Myocyte (in vitro differentiated cells): ENCODE results near the gene FAHD2B. TPM values are rescaled to one million over a fixed set of nuclear protein-coding genes. Genes with fewer than 3 reads are reported as not detected.
"Not testable (repeated sequence)": the region's sequence is repeated elsewhere in the genome, so short reads cannot be mapped to it uniquely, and the experiment has no call there.

ENCODE experiments used
- DNase-seq: peaks from one replicate; pipeline ENCODE4 v3.0.0-alpha.2; 2012; ENCODE audit warnings: low read depth
- total RNA-seq: library from RNA; depleted of rRNA; stranded (reverse); fragments of >200 nt; gene quantifications from 2 replicates; pipeline ENCODE4 v1.2.3, GENCODE V29; 2014

Gene FAHD2B
- total RNA-seq, 1 donor from 2014 or later, result 1.3 TPM

DNA sequence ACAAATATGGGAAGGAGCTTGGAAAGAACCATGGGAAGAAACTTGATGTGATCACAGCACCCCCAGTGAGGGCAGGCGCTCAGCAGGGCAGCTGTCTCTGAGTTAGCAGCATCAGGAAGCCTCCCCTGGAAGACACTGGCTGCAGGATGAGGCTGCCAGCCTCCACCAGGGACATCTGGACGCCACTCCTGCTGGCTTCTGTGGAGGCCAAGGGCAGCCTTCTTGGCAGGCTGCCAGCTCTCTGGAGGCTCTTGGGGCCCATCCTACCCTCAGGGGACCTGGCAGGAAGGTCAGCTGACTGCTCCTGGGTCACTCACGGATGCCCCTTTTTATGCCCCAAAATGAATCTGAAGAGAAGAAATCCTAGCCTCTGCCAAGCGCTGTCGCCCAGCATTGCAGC is 26.0 kb downstream of the FAHD2B start:
- not testable (repeated sequence) for DNase-seq

DNA sequence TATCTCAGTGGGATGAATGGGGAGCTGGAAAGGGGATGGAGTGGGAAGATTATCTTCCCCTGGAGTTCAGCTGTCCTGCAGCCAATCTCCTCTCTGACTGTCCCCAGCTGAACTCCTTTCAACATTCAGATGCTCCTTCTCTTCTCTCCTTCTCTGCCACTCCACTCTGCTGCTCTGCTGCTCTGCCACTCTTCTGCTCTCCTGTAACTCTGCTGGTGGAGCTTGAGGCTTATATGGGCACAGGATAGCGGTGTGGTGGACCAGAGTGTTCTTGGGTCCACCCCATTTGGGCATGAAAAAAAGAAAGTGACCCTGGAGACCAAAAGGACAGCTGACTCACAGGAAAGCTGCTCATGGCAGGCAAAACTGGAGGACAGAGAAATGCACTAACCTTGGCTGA is 26.6 kb downstream of the FAHD2B start:
- no peak for DNase-seq

DNA sequence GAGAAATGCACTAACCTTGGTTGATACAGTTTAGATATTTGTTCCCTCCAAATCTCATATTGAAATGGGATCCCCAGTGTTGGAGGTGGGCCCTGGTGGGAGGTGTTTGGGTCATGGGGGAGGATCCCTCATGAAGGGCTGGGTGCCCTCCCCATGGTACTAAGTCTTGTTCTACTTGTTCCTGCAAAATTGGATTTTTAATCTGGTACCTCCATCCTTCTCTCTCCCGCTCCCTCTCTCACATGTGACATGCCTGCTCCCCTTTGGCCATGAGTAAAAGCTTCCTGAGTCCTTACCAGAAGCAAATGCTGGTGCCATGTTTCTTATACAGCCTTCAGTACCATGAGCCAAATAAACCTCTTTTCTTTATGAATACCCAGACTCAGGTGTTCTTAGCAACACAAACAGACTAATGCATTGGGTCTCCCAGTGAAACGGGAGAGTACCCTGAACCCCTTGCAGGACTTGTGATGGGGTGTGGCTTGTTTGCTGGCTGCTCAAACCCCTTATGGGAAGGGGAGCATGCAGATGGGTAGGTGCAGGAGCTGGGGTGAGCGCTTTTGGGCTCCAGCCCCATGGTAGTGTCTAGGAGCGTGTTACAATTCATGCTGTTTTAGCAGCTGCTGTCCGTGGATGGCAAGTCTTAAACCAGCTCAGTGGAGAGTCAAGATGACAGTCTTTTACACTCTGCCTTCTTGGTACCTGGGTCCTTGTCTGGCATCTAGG is 27.2 kb downstream of the FAHD2B start:
- DNase-seq, result no peak

DNA sequence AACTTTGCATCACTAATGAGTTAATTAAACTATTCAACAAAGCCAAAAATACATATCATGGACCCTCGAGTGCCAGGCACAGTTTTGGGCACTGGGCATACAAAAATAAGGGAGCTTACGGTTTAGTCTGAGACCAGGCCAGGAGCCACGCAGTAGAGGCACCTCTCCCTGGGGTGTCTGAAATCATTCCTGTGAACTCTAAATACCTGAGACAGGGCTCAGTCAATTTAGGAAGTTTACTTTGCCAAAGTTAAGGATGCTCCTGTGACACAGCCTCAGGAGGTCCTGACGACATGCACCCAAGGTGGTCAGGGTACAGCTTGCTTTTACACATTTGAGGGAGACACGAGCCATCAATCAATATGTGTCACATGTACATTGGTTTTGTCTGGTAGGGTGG is 28.7 kb downstream of the FAHD2B start:
- not testable (repeated sequence) for DNase-seq

DNA sequence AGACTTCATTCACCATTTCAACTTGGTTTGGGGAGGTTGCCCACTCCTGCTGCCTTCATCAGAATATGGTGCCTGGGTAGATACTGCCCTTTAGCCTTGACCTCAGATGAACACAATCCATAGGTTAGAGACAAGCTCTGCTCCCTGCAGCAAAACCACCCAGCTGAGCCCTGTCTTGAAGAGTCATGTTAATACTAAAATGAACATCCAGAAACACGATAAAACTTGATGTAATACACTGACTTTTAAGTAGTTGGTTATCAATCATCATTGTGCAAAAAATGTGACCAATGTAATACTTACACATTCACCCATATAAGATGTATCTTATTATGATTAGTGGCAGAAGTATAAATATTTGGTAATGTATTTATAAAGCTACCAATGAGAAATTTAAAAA is 32.7 kb downstream of the FAHD2B start:
- DNase-seq, result not testable (repeated sequence)

DNA sequence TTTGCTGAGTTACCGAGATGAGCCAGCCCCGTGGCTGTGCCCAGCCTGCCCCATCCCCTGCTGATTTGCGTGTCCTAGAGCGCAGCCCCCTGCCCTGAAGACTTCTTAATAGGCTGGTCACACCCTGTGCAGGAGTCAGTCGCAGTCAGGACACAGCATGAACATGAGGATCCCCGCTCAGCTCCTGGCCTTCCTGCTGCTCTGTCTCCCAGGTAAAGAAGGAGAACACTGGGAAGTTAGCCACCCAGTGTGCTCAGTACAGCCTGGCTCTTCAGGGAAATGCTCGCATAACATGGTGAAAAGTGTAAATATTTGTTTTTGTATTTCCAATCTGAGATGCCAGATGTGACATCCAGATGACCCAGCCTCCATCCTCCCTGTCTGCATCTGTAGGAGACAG is 34.9 kb downstream of the FAHD2B start:
- not testable (repeated sequence) for DNase-seq

DNA sequence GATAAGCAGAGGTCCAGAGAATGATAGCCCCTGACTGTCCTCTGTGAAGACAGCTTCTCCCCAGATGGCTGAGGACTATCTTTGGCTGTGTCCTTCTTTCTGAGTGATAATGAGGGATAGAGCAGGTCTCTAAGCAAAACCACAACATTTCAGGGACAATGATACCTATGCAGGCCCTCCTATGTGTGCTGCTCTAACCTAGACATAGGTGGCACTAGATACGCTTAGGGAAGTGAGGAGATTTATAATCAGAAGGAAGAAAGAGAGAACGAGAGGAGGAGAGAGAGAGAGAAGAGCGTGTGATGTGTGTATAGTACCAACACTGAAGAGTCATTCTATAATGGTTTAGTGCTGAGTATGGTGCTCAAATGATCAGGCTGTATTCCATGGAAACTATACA is 38.5 kb downstream of the FAHD2B start:
- DNase-seq, result not testable (repeated sequence)

DNA sequence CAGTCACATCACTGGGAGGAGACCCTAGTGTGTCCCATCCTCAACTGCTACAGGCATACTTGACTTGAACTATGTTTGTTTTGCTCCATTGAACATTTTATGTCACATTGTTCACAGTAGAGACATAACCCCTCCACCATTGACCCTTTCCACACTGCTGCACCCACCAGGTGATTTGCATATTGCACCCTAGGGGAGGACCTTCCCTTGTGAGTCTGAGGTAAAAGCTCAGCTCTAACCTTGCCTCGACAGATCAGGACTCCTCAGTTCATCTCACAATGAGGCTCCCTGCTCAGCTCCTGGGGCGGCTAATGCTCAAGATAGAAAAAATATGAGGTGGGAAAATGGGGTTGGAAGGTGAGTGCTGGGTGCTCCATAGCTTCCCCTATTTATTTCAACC is 44.6 kb downstream of the FAHD2B start:
- not testable (repeated sequence) for DNase-seq

GRCh38 chr2:97048448-97048847 is 46.2 kb downstream of the FAHD2B start:
- not testable (repeated sequence) for DNase-seq

- DNase-seq, result not testable (repeated sequence)
These were observed 48.0 kb downstream of the FAHD2B start for GRCh38 chr2:97046676-97047075.

GRCh38 chr2:97045895-97046499 is 48.7 kb downstream of the FAHD2B start:
- DNase-seq, result not testable (repeated sequence)

Other genes with a start within 250 kb of the FAHD2B start
- gene ANKRD39, start 236.9 kb downstream of the FAHD2B start, total RNA-seq, result 10.5 and 15.6 TPM in 2 replicates
- gene SEMA4C, start 224.8 kb downstream of the FAHD2B start, total RNA-seq, result 74.5 and 88.9 TPM in 2 replicates
- gene FAM178B, start 108.3 kb downstream of the FAHD2B start, total RNA-seq, result 2.1 and 2.7 TPM in 2 replicates
- 9.5 and 13.3 TPM in 2 replicates for gene ANKRD36, start 18.3 kb upstream of the FAHD2B start, total RNA-seq